IMR-90 (cell line): ENCODE results near the gene MUC5AC. TPM values are rescaled to one million over a fixed set of nuclear protein-coding genes. Genes with fewer than 3 reads are reported as not detected.

Experiments
- ATAC-seq: fragments of 200-7000 bp; cut with Tn5 transposase; 2 replicates; pipeline ENCODE4 v1.9.1; 2020; ENCODE audit warnings: low read depth, mild to moderate bottlenecking, moderate library complexity
- BruUV-seq: library from RNA; stranded (reverse); fragments of 400-500 nt; replicated peaks from 2 replicates; lab custom pipeline; 2021; lab: Mats Ljungman, UMichigan
- CTCF ChIA-PET: fragments of 300-600 bp; formaldehyde crosslinking; extraction: SDS; loops from one replicate; lab custom pipeline; 2021; ENCODE audit warnings: antibody characterized with exemption; lab: Yijun Ruan, JAX
- POLR2A ChIA-PET: fragments of 300-600 bp; sonication (Branson Sonifier 250); formaldehyde crosslinking; loops from one replicate; lab custom pipeline; 2022; ENCODE audit warnings: antibody characterized with exemption; ENCODE audit not compliant: unreplicated experiment; lab: Charles Lee
- DNase-seq: peaks from one replicate; pipeline ENCODE4 v3.0.0; 2013
- H2AFZ ChIP-seq: replicated peaks from 2 replicates; pipeline ENCODE3; 2013; ENCODE audit warnings: low read length, mild to moderate bottlenecking; ENCODE audit not compliant: poor library complexity
- H2AK5ac ChIP-seq: 2 replicates; pipeline ENCODE4 v1.6.1; 2013; ENCODE audit warnings: low read depth, low read length, inconsistent platforms
- H2AK9ac ChIP-seq: replicated peaks from 2 replicates; pipeline ENCODE3; 2013; ENCODE audit warnings: mild to moderate bottlenecking, low read depth, low read length, moderate library complexity; ENCODE audit not compliant: poor library complexity
- H2BK120ac ChIP-seq: 2 replicates; pipeline ENCODE4 v1.6.1; 2013; ENCODE audit warnings: low read depth, low read length, inconsistent platforms
- H2BK15ac ChIP-seq: 3 replicates; pipeline ENCODE4 v1.6.1; 2013; ENCODE audit warnings: low read depth, low read length, inconsistent platforms
- H2BK20ac ChIP-seq: 2 replicates; pipeline ENCODE4 v1.6.1; 2013; ENCODE audit warnings: low read depth, mild to moderate bottlenecking, inconsistent platforms, low read length, moderate library complexity
- H2BK5ac ChIP-seq: 2 replicates; pipeline ENCODE4 v1.6.1; 2013; ENCODE audit warnings: mild to moderate bottlenecking, low read depth, low read length, inconsistent platforms; ENCODE audit not compliant: poor library complexity, severe bottlenecking
- H3K14ac ChIP-seq: replicated peaks from 2 replicates; pipeline ENCODE4 v1.6.1; 2013; ENCODE audit warnings: low read depth, low read length, inconsistent platforms
- H3K18ac ChIP-seq: 2 replicates; pipeline ENCODE4 v1.6.1; 2013; ENCODE audit warnings: low read depth, low read length, control low read depth
- H3K23ac ChIP-seq: 2 replicates; pipeline ENCODE4 v1.6.1; 2013; ENCODE audit warnings: low read depth, low read length, inconsistent platforms
- H3K27ac ChIP-seq: 2 replicates; pipeline ENCODE4 v1.5.1; 2013; ENCODE audit warnings: mild to moderate bottlenecking, control low read depth, low read length; ENCODE audit not compliant: insufficient read depth
- H3K27me3 ChIP-seq: 2 replicates; pipeline ENCODE4 v1.6.1; 2013; ENCODE audit warnings: low read length; ENCODE audit not compliant: control insufficient read depth, insufficient read depth
- H3K36me3 ChIP-seq: 2 replicates; pipeline ENCODE4 v1.6.1; 2013; ENCODE audit warnings: low read length, mixed read lengths; ENCODE audit not compliant: control insufficient read depth, insufficient read depth
- H3K4ac ChIP-seq: 2 replicates; pipeline ENCODE4 v1.6.1; 2013; ENCODE audit warnings: low read depth, low read length, inconsistent platforms
- H3K4me1 ChIP-seq: 2 replicates; pipeline ENCODE4 v1.6.1; 2013; ENCODE audit warnings: low read length, mixed read lengths; ENCODE audit not compliant: control insufficient read depth, insufficient read depth
- H3K4me2 ChIP-seq: 2 replicates; pipeline ENCODE4 v1.6.1; 2013; ENCODE audit warnings: low read depth, mild to moderate bottlenecking, control low read depth, low read length, moderate library complexity
- H3K4me3 ChIP-seq: 2 replicates; pipeline ENCODE4 v1.5.1; 2013; ENCODE audit warnings: low read depth, mild to moderate bottlenecking, control low read depth, low read length, moderate library complexity; ENCODE audit not compliant: insufficient read depth
- H3K56ac ChIP-seq: 2 replicates; pipeline ENCODE4 v1.6.1; 2013; ENCODE audit warnings: low read length, inconsistent platforms; ENCODE audit not compliant: insufficient read depth; ENCODE audit errors: extremely low read depth
- H3K79me1 ChIP-seq, 2 experiments: 2 replicates each; pipeline ENCODE4 v1.6.1; 2013; ENCODE audit warnings: low read length in 2 of 2, inconsistent platforms in 1 of 2, low read depth in 1 of 2
- H3K9ac ChIP-seq: 2 replicates; pipeline ENCODE4 v1.6.1; 2013; ENCODE audit warnings: low read depth, low read length, control low read depth
- H3K9me1 ChIP-seq: 2 replicates; pipeline ENCODE4 v1.6.1; 2013; ENCODE audit warnings: low read length, inconsistent platforms; ENCODE audit not compliant: insufficient read depth
- H3K9me3 ChIP-seq: 2 replicates; pipeline ENCODE4 v1.6.1; 2013; ENCODE audit warnings: low read length; ENCODE audit not compliant: control insufficient read depth, insufficient read depth
- H4K20me1 ChIP-seq: 2 replicates; pipeline ENCODE4 v1.6.1; 2013; ENCODE audit warnings: low read length, inconsistent platforms; ENCODE audit not compliant: insufficient read depth
- H4K5ac ChIP-seq: 2 replicates; pipeline ENCODE4 v1.6.1; 2013; ENCODE audit warnings: mild to moderate bottlenecking, low read depth, low read length, control low read depth
- H4K8ac ChIP-seq, 2 experiments: 2 replicates each; pipeline ENCODE4 v1.6.1; 2013; ENCODE audit warnings: low read depth in 2 of 2, low read length in 2 of 2, control low read depth in 1 of 2, inconsistent platforms in 1 of 2
- H4K91ac ChIP-seq: 2 replicates; pipeline ENCODE4 v1.6.1; 2013; ENCODE audit warnings: low read depth, low read length, inconsistent platforms; ENCODE audit not compliant: insufficient read depth
- BHLHE40 ChIP-seq: fragments of 150-350 bp; IDR thresholded peaks from 2 replicates; pipeline ENCODE4 v1.6.1; 2016; ENCODE audit warnings: mild to moderate bottlenecking, low read depth, low read length
- CHD1 ChIP-seq: IDR thresholded peaks from 2 replicates; pipeline ENCODE4 v1.6.1; 2012; ENCODE audit warnings: low read depth, low read length, improper control_type of control experiment
- ELK1 ChIP-seq: fragments of 150-350 bp; IDR thresholded peaks from 2 replicates; pipeline ENCODE4 v1.6.1; 2016; ENCODE audit warnings: low read depth, mild to moderate bottlenecking, low read length, moderate library complexity, borderline replicate concordance
- FOS ChIP-seq: fragments of 150-350 bp; IDR thresholded peaks from 2 replicates; pipeline ENCODE4 v1.6.1; 2016; ENCODE audit warnings: low read depth, low read length
- MAFK ChIP-seq: IDR thresholded peaks from 2 replicates; pipeline ENCODE4 v1.6.1; 2012; ENCODE audit warnings: low read depth, low read length, improper control_type of control experiment
- MAZ ChIP-seq: IDR thresholded peaks from 2 replicates; pipeline ENCODE4 v1.6.1; 2012; ENCODE audit warnings: low read depth, mild to moderate bottlenecking, low read length, improper control_type of control experiment, moderate library complexity, borderline replicate concordance
- MXI1 ChIP-seq: IDR thresholded peaks from 2 replicates; pipeline ENCODE4 v1.6.1; 2012; ENCODE audit warnings: low read depth, mild to moderate bottlenecking, low read length, moderate library complexity, borderline replicate concordance
- NFE2L2 ChIP-seq: fragments of 150-350 bp; IDR thresholded peaks from 2 replicates; pipeline ENCODE4 v1.6.1; 2016; ENCODE audit warnings: low read depth, mild to moderate bottlenecking, low read length
- POLR2A ChIP-seq: IDR thresholded peaks from 2 replicates; pipeline ENCODE4 v1.6.1; 2012; ENCODE audit warnings: mild to moderate bottlenecking, low read depth, low read length
- RAD21 ChIP-seq: IDR thresholded peaks from 2 replicates; pipeline ENCODE4 v1.6.1; 2012; ENCODE audit warnings: low read length, improper control_type of control experiment
- RCOR1 ChIP-seq: IDR thresholded peaks from 2 replicates; pipeline ENCODE4 v1.6.1; 2012; ENCODE audit warnings: mild to moderate bottlenecking, low read length, improper control_type of control experiment; ENCODE audit not compliant: insufficient replicate concordance
- RFX5 ChIP-seq: IDR thresholded peaks from 2 replicates; pipeline ENCODE4 v1.8.0; 2012; ENCODE audit warnings: low read depth, mild to moderate bottlenecking, low read length, moderate library complexity
- USF2 ChIP-seq: fragments of 150-350 bp; IDR thresholded peaks from 2 replicates; pipeline ENCODE4 v1.6.1; 2017; ENCODE audit warnings: mild to moderate bottlenecking, antibody characterized with exemption, low read length, low read depth
- WGBS, 2 experiments: methylation state at CpG; one replicate each; pipeline versions ENCODE4 v1.1.5 to v1.1.7; 2013; ENCODE audit warnings: missing lambda C conversion rate in 2 of 2; ENCODE audit not compliant: insufficient read length in 1 of 2; ENCODE audit errors: extremely low coverage in 2 of 2; 5-methylcytosine and 5-hydroxymethylcytosine counted together
- dilution Hi-C: fragments of 300-500 bp; cut with HindIII; formaldehyde crosslinking; loops from one replicate; pipeline ENCODE4 v1.14.3; 2018; ENCODE audit warnings: low sequenced_read_pairs; ENCODE audit not compliant: unreplicated experiment
- in situ Hi-C: fragments of 300-500 bp; cut with MboI; formaldehyde crosslinking; loops from 3 replicates; pipeline ENCODE4 v1.14.3; 2019; ENCODE audit warnings: low sequenced_read_pairs, inconsistent platforms, mixed read lengths
- intact Hi-C: fragments of 100-400 bp; cut with micrococcal nuclease; formaldehyde crosslinking; loops from 2 replicates; pipeline ENCODE4 v1.10.0; 2022
- polyA plus RNA-seq, 3 experiments: library from polyadenylated mRNA; depleted of rRNA; stranded (reverse); fragments of >200 nt; gene quantifications; 2 replicates each; pipeline ENCODE4 v1.2.3, GENCODE V29; 2012; ENCODE audit warnings: low replicate concordance in 1 of 3
- total RNA-seq: library from RNA; depleted of rRNA; stranded (reverse); fragments of >200 nt; gene quantifications from 2 replicates; pipeline ENCODE4 v1.2.3, GENCODE V29; 2012
- TF ChIP-seq, protein P1 (sequence below): conservative IDR thresholded peaks from 2 replicates; pipeline ENCODE4 v1.5.1; 2012; ENCODE audit warnings: mild to moderate bottlenecking, low read depth, low read length, improper control_type of control experiment

MUC5AC gene
- total and polyA plus RNA-seq, 2 of the 4 experiments (the other 2 are of a cell fraction), result 0.02 TPM; not detected in 1

DNA sequence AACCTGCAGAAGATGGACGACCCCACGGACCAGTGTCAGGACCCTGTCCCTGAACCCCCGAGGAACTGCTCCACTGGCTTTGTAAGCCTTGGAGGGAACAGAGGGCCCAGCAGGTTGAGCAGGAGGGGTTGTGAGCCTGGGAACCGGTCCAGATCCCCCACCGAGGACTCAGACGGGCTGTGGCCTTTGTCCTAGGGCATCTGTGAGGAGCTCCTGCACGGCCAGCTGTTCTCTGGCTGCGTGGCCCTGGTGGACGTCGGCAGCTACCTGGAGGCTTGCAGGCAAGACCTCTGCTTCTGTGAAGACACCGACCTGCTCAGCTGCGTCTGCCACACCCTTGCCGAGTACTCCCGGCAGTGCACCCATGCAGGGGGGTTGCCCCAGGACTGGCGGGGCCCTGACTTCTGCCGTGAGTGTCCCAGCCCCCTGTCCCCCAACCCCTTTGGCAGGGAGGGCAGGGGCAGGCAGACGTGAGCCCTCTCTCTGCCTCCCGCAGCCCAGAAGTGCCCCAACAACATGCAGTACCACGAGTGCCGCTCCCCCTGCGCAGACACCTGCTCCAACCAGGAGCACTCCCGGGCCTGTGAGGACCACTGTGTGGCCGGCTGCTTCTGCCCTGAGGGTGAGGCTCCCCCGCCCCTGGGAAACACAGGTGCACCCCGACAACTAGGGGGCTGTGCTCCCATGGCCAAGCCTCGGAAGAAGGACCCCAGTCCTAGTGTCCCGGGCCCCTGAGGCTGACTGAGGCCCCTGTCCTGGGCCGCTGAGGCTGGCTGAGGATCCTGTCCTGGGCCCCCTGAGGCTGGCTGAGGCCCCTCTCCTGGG is 6.4 kb downstream of the MUC5AC start:
- no peak overlapping the region for H2BK20ac ChIP-seq
- in situ Hi-C loops (no loop called here), dilution Hi-C loops (no loop called here), intact Hi-C loops (no loop called here)
- no peak overlapping the region for H3K14ac ChIP-seq
- no peak for DNase-seq
- no peaks in the 10 kb centered on the region for H3K9me3 ChIP-seq
- H3K4me2 ChIP-seq, result no peak overlapping the region
- no peak overlapping the region for H3K4me3 ChIP-seq
- H2BK120ac ChIP-seq, result no peak overlapping the region
- H2BK15ac ChIP-seq, result no peak overlapping the region
- H3K18ac ChIP-seq, result no peak overlapping the region
- H4K5ac ChIP-seq, result no peak overlapping the region
- H4K8ac ChIP-seq, result no peak overlapping the region
- no peak overlapping the region for H3K23ac ChIP-seq
- no peaks in the 10 kb centered on the region for H3K4me1 ChIP-seq
- no peak for ATAC-seq
- H2BK5ac ChIP-seq, result no peak overlapping the region
- peaks cover 16% of the 10 kb centered on the region; the same call in 1 of the 2 replicates for H3K27me3 ChIP-seq
- no peak overlapping the region for H3K56ac ChIP-seq
- no peak overlapping the region for H2AK9ac ChIP-seq
- BruUV-seq, result no TSS peak
- H3K36me3 ChIP-seq, result no peaks in the 10 kb centered on the region
- H4K20me1 ChIP-seq, result no peaks in the 10 kb centered on the region
- no peaks in the 10 kb centered on the region for H3K79me1 ChIP-seq
- H3K27ac ChIP-seq, result no peak overlapping the region
- 58% methylated on average over 17 of the region's 28 CpGs; no CpG with 5 or more reads in 1 of the 2 experiments for WGBS, 2 experiments
- no peak overlapping the region for H2AFZ ChIP-seq
- POLR2A ChIA-PET, result no interaction called here
- no peak overlapping the region for H4K91ac ChIP-seq
- no peak overlapping the region for H3K4ac ChIP-seq
- H2AK5ac ChIP-seq, result no peak overlapping the region
- no peaks in the 10 kb centered on the region for H3K9me1 ChIP-seq
- TF ChIP-seq ELK1, result no peak
- TF ChIP-seq MAFK, result no peak
- TF ChIP-seq MAZ, result no peak
- TF ChIP-seq USF2, result no peak
- TF ChIP-seq BHLHE40, result no peak
- TF ChIP-seq NFE2L2, result no peak
- TF ChIP-seq MXI1, result no peak
- TF ChIP-seq RCOR1, result no peak
- no peak for TF ChIP-seq FOS
- TF ChIP-seq RFX5, result no peak
- TF ChIP-seq CHD1, result no peak
- TF ChIP-seq, protein P1, sequence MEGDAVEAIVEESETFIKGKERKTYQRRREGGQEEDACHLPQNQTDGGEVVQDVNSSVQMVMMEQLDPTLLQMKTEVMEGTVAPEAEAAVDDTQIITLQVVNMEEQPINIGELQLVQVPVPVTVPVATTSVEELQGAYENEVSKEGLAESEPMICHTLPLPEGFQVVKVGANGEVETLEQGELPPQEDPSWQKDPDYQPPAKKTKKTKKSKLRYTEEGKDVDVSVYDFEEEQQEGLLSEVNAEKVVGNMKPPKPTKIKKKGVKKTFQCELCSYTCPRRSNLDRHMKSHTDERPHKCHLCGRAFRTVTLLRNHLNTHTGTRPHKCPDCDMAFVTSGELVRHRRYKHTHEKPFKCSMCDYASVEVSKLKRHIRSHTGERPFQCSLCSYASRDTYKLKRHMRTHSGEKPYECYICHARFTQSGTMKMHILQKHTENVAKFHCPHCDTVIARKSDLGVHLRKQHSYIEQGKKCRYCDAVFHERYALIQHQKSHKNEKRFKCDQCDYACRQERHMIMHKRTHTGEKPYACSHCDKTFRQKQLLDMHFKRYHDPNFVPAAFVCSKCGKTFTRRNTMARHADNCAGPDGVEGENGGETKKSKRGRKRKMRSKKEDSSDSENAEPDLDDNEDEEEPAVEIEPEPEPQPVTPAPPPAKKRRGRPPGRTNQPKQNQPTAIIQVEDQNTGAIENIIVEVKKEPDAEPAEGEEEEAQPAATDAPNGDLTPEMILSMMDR, result no peak
- no peak for TF ChIP-seq POLR2A
- TF ChIP-seq RAD21, result no peak
- H3K9ac ChIP-seq, result no peak overlapping the region
- CTCF ChIA-PET, result no interaction called here
